GM18873 (cell line): ENCODE data around the gene EFNB1.
A peak's percentile ranks its signal among the peaks of the same experiment; 100 is the strongest.
"Not testable (repeated sequence)": the region's sequence is repeated elsewhere in the genome, so short reads cannot be mapped to it uniquely, and the experiment has no call there.

Experiments
- ATAC-seq: cut with Tn5 transposase; IDR thresholded peaks from one replicate; pipeline ENCODE4 v1.9.1; 2021; ENCODE audit warnings: mild to moderate bottlenecking, moderate library complexity, moderate number of reproducible peaks; ENCODE audit not compliant: unreplicated experiment, low FRiP score

EFNB1 gene

GRCh38 chrX:68828740-68829581 is at the start of gene EFNB1:
TSS of gene EFNB1 (plus strand) at chrX:68829021. CDS start at chrX:68829777, 756 bp downstream.
- ATAC-seq, result peak; percentile 90

- ATAC-seq, result not testable (repeated sequence)
Observed at GRCh38 chrX:68781295-68781694, 47.5 kb upstream of the EFNB1 start.

- no peak for ATAC-seq
Observed at GRCh38 chrX:68784816-68785215, 44.0 kb upstream of the EFNB1 start.

GRCh38 chrX:68786581-68786980 is 42.2 kb upstream of the EFNB1 start:
- ATAC-seq, result not testable (repeated sequence)

- no peak for ATAC-seq
Observed at GRCh38 chrX:68789966-68790365, 38.9 kb upstream of the EFNB1 start.

GRCh38 chrX:68792083-68792482 is 36.7 kb upstream of the EFNB1 start:
- no peak for ATAC-seq

GRCh38 chrX:68794461-68794860 is 34.4 kb upstream of the EFNB1 start:
- no peak for ATAC-seq

GRCh38 chrX:68795741-68796140 is 33.1 kb upstream of the EFNB1 start:
- no peak for ATAC-seq

- ATAC-seq, result not testable (repeated sequence)
Observed at GRCh38 chrX:68798400-68798799, 30.4 kb upstream of the EFNB1 start.

GRCh38 chrX:68801737-68802290 is 27.0 kb upstream of the EFNB1 start:
- ATAC-seq, result no peak

GRCh38 chrX:68807818-68808217 is 21.0 kb upstream of the EFNB1 start:
- ATAC-seq, result no peak

- no peak for ATAC-seq
Observed at GRCh38 chrX:68808686-68809357, 20.0 kb upstream of the EFNB1 start.

GRCh38 chrX:68820476-68821110 is 8.2 kb upstream of the EFNB1 start:
- no peak for ATAC-seq

- ATAC-seq, result no peak
Observed at GRCh38 chrX:68821616-68822015, 7.2 kb upstream of the EFNB1 start.

- no peak for ATAC-seq
Observed at GRCh38 chrX:68822641-68823410, 6.0 kb upstream of the EFNB1 start.

- ATAC-seq, result no peak
Observed at GRCh38 chrX:68823413-68824151, 5.2 kb upstream of the EFNB1 start.

GRCh38 chrX:68824152-68824433 is 4.7 kb upstream of the EFNB1 start:
- ATAC-seq, result no peak

GRCh38 chrX:68824565-68825125 is 4.2 kb upstream of the EFNB1 start:
- no peak for ATAC-seq
